ENCODE data around the gene ATP6V0D1.

DNA sequence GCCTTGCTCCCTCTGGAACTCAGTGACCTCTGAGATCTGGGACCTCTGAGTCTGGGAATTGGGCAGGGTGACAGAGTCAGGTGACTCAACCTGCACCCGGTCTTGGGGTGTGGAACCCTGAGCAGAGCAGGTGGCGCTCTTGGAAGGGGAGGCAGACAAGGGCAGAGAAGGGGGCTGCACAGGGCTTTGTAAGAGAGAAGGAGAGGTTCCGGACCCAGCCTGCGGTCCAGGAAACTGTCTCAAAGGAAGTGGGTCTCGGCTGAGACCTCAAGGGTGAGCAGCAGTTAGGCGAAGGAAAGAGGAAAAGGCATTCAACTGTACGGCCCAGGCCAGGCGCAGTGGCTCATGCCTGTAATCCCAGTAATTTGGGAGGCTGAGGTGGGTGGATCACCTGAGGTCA is 37.7 kb upstream of the ATP6V0D1 start:
- TF ChIP-seq, protein P1, sequence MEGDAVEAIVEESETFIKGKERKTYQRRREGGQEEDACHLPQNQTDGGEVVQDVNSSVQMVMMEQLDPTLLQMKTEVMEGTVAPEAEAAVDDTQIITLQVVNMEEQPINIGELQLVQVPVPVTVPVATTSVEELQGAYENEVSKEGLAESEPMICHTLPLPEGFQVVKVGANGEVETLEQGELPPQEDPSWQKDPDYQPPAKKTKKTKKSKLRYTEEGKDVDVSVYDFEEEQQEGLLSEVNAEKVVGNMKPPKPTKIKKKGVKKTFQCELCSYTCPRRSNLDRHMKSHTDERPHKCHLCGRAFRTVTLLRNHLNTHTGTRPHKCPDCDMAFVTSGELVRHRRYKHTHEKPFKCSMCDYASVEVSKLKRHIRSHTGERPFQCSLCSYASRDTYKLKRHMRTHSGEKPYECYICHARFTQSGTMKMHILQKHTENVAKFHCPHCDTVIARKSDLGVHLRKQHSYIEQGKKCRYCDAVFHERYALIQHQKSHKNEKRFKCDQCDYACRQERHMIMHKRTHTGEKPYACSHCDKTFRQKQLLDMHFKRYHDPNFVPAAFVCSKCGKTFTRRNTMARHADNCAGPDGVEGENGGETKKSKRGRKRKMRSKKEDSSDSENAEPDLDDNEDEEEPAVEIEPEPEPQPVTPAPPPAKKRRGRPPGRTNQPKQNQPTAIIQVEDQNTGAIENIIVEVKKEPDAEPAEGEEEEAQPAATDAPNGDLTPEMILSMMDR (IDR thresholded peaks at IDR 0.05; ENCODE audit: poor library complexity, severe bottlenecking): no peak
- no peak for TF ChIP-seq EZH2 (IDR thresholded peaks at IDR 0.05; ENCODE audit: borderline replicate concordance, insufficient read depth, low read length, poor library complexity, severe bottlenecking)
